HG03469 (cell line): Measurements from ENCODE around the gene ESYT3.
"Not testable (repeated sequence)": the region's sequence is repeated elsewhere in the genome, so short reads cannot be mapped to it uniquely, and the experiment has no call there.

Source experiments
- ATAC-seq: cut with Tn5 transposase; IDR thresholded peaks from one replicate; pipeline ENCODE4 v1.9.1; 2021; ENCODE audit warnings: mild to moderate bottlenecking, moderate library complexity, moderate number of reproducible peaks; ENCODE audit not compliant: unreplicated experiment

Gene ESYT3

GRCh38 chr3:138441256-138441655 is 6.8 kb downstream of the ESYT3 start:
- no peak for ATAC-seq

GRCh38 chr3:138441742-138442141 is 7.3 kb downstream of the ESYT3 start:
- ATAC-seq: no peak

GRCh38 chr3:138442433-138442832 is 8.0 kb downstream of the ESYT3 start:
- ATAC-seq: no peak

- no peak for ATAC-seq
Measured at GRCh38 chr3:138443091-138443490, 8.7 kb downstream of the ESYT3 start.

DNA sequence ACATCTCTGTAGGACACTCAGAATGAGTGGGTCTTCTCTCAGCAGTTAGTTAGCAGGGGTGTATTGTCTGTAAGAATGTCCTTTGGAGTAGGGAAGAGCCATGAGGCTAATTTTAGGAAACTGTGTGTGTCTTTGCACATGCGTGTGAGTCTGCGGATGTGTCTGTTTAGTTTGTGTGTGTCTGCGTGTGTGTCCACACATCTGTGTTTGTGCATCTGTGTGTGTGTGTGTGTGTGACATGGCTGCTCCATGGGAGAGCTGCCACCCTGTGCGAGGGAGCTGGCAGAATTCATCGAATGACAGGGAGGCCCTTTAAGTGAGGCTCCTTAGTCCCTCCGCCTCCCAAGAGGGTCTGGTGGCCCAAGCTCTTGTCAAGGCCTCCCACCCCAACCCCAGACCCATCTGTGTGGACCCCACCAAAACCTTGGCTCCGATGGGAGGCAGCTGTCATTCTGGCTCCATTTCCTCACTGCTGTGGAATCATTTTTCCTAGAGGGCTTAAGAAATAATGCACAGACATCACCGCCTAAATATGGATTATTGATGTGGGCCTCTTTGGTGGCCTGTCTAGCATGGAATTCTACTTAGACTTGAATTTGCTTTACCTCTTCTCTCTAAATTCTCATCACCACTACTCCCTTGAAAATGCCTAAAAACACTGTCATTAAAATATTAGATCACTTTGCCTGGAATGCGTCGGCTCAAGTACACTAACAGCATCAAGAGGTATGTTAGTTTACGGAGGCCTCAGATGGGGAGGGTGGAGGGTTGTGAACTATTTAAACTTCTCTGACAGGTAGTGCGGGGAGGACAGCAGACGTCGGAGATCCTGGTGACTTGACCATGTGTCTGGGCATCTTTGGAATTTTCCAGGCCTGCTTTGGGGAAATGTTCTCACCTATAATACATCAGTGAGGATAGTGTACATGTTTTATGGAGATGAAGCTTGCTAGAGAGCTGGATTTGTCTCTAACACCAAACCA is 9.4 kb downstream of the ESYT3 start:
- no peak for ATAC-seq

- no peak for ATAC-seq
Measured at GRCh38 chr3:138445236-138445635, 10.8 kb downstream of the ESYT3 start.

DNA sequence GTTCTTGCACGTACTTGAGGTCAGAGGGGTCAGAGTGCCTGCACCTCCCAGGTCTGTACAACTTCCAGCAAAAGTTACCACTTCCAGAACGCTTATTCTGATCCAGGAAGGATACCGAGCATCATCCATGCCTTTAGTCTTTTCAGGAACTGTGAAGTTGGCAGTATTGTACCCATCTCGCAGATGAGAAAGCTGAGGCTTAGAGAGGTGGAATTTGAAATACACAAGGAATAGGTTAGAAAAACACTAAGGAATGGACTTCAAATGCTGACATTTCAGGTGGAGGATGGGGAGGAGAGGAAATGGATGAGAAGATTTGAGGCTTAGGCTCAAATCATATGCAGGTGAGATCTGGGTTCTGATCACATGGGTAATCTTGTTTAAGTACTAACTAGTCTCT is 11.2 kb downstream of the ESYT3 start:
- no peak for ATAC-seq

GRCh38 chr3:138448631-138449030 is 14.2 kb downstream of the ESYT3 start:
- ATAC-seq: no peak

- no peak for ATAC-seq
Measured at GRCh38 chr3:138449490-138449889, 15.1 kb downstream of the ESYT3 start.

DNA sequence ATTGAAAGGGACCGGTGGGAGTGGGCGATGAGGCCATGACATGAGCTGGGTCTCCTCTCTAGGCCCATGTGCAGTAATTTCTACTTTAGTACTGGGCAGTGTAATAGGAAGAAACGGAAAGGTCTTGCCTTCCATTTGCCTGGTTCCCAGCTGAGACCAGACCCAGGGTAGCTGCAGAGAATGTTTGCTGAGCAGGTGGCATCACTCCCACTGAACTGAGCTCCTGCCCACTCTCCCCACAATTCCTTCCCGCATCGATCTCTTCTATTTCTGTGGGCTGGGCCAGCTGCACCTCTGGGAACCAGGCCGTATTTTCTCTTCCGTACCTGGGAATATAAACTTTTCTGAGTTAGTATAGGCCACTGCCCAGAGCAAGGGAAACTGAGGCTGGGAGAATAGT is 15.8 kb downstream of the ESYT3 start:
- ATAC-seq: no peak

GRCh38 chr3:138450704-138451424 is 16.4 kb downstream of the ESYT3 start:
- no peak for ATAC-seq

DNA sequence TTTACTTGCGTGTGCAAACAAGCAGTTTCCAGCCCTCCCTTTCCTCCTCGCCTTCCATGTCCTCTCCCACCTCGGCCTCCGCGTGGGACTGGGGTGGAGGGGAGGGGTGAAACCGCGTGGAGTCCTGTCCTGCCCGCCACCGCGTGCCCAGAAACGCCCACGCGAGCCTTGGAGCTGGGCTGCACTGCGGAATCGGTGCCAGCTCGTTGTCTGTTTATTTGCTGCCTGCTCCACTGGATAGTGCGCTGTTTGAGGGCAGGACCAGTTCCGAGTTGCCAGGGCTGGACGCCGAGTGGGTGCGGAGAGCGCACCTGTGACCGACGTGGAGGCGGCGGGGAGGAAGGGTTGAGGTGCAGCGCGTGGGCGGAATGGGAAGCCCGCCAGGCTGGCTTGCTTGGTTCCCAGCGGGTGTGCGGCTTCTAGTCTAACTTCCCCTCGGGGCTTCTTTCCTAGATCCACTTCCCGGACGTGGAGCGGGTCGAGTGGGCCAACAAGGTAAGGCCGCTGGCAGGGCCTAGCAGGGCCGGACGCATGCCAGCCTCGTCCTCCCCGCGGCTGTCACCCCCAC is 17.3 kb downstream of the ESYT3 start:
- no peak for ATAC-seq

- ATAC-seq: no peak
Measured at GRCh38 chr3:138452436-138452835, 18.0 kb downstream of the ESYT3 start.

- not testable (repeated sequence) for ATAC-seq
Measured at GRCh38 chr3:138453940-138454339, 19.5 kb downstream of the ESYT3 start.

GRCh38 chr3:138455801-138456716 is 21.6 kb downstream of the ESYT3 start:
- no peak for ATAC-seq

- no peak for ATAC-seq
Measured at GRCh38 chr3:138456961-138457862, 22.8 kb downstream of the ESYT3 start.

- ATAC-seq: no peak
Measured at GRCh38 chr3:138457863-138458735, 23.7 kb downstream of the ESYT3 start.

DNA sequence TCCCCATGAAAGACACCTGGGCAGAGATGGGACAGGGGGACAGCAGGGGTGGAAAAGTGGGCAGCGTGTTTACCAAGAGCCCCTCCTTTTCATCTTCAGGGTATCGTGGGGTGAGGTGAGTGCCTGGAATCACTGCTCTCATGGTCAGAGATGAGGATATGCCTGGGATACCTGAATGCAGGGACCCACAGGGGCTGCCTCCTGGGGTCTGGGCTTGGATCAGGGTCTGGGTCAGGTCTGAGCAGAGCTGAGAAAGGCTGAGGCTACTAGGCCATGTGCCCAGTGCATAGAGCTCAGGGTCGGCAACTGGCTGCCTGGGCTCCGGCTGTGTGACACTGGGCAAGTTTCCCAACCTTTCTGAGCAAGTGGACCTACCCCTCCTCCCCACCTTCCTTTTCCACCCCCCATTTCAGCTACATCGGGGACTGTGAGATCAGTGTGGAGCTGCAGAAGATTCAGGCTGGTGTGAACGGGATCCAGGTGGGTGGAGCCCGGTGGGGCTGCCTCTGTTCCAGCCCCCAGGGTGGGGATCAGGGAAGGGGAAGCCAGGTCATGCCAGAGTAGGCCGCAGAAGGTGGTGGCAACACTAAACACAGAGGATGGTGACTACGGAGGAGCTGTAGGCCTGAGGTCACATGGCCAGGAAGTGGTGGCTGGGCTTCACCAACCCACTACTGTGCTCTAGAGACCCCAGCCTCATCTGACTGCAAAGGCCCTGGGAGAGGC is 24.5 kb downstream of the ESYT3 start:
- no peak for ATAC-seq
